WTC11 (cell line): Measurements from ENCODE around the gene NR2F6. TPM values are rescaled to one million over a fixed set of nuclear protein-coding genes. Genes with fewer than 3 reads are reported as not detected.

ENCODE experiments used
- ARID4B ChIP-seq: sonication (generic); formaldehyde crosslinking; IDR thresholded peaks from 2 replicates; pipeline ENCODE4 v1.8.0; 2023; ENCODE audit warnings: missing genetic modification reagents, mild to moderate bottlenecking, borderline replicate concordance
- ATF1 ChIP-seq: sonication (generic); formaldehyde crosslinking; IDR thresholded peaks from 2 replicates; pipeline ENCODE4 v1.8.1; 2023; ENCODE audit warnings: mild to moderate bottlenecking, moderate library complexity, missing genetic modification reagents
- E2F1 ChIP-seq: sonication (generic); formaldehyde crosslinking; IDR thresholded peaks from 2 replicates; pipeline ENCODE4 v1.8.0; 2022; ENCODE audit warnings: mild to moderate bottlenecking, missing genetic modification reagents
- E2F4 ChIP-seq: sonication (generic); formaldehyde crosslinking; IDR thresholded peaks from 2 replicates; pipeline ENCODE4 v1.8.1; 2022; ENCODE audit warnings: low read depth, mild to moderate bottlenecking, moderate library complexity, missing genetic modification reagents, borderline replicate concordance
- HMGA2 ChIP-seq: fragments of 250-450 bp; sonication (Bioruptor Pico); IDR thresholded peaks from 2 replicates; pipeline ENCODE4 v1.4.0; 2021; ENCODE audit warnings: mild to moderate bottlenecking, moderate library complexity
- IRF2 ChIP-seq: sonication (generic); formaldehyde crosslinking; IDR thresholded peaks from 2 replicates; pipeline ENCODE4 v1.8.0; 2022; ENCODE audit warnings: low read depth, missing genetic modification reagents, borderline replicate concordance
- MXD4 ChIP-seq: fragments of 250-450 bp; sonication (Bioruptor Pico); IDR thresholded peaks from 2 replicates; pipeline ENCODE4 v1.8.0; 2021; ENCODE audit warnings: mild to moderate bottlenecking, moderate library complexity, borderline replicate concordance
- OVOL2 ChIP-seq: fragments of 250-450 bp; sonication (Bioruptor Pico); IDR thresholded peaks from 2 replicates; pipeline ENCODE4 v1.9.0; 2021; ENCODE audit warnings: mild to moderate bottlenecking, borderline replicate concordance
- PRDM15 ChIP-seq: sonication (generic); formaldehyde crosslinking; IDR thresholded peaks from 2 replicates; pipeline ENCODE4 v1.8.0; 2022; ENCODE audit warnings: missing genetic modification reagents
- PRRX2 ChIP-seq: fragments of 250-450 bp; sonication (Bioruptor Pico); IDR thresholded peaks from 2 replicates; pipeline ENCODE4 v1.8.0; 2021; ENCODE audit warnings: mild to moderate bottlenecking
- RELA ChIP-seq: sonication (generic); formaldehyde crosslinking; IDR thresholded peaks from 2 replicates; pipeline ENCODE4 v1.8.1; 2022; ENCODE audit warnings: missing genetic modification reagents, mild to moderate bottlenecking, borderline replicate concordance
- TCF7 ChIP-seq: sonication (generic); formaldehyde crosslinking; IDR thresholded peaks from 2 replicates; pipeline ENCODE4 v1.8.0; 2022; ENCODE audit warnings: mild to moderate bottlenecking, low read depth, missing genetic modification reagents, moderate library complexity
- TP53 ChIP-seq: sonication (generic); formaldehyde crosslinking; IDR thresholded peaks from 2 replicates; pipeline ENCODE4 v1.8.1; 2023; ENCODE audit warnings: mild to moderate bottlenecking, missing genetic modification reagents
- ZNF121 ChIP-seq: sonication (generic); formaldehyde crosslinking; IDR thresholded peaks from 2 replicates; pipeline ENCODE4 v1.8.0; 2023; ENCODE audit warnings: missing genetic modification reagents
- ZNF138 ChIP-seq: sonication (generic); formaldehyde crosslinking; conservative IDR thresholded peaks from 2 replicates; pipeline ENCODE4 v1.8.1; 2022; ENCODE audit warnings: mild to moderate bottlenecking, moderate library complexity, missing genetic modification reagents
- ZNF232 ChIP-seq: sonication (generic); formaldehyde crosslinking; IDR thresholded peaks from 2 replicates; pipeline ENCODE4 v1.8.0; 2022; ENCODE audit warnings: mild to moderate bottlenecking, missing genetic modification reagents
- ZNF263 ChIP-seq: sonication (generic); formaldehyde crosslinking; IDR thresholded peaks from 2 replicates; pipeline ENCODE4 v1.8.1; 2022; ENCODE audit warnings: low read depth, mild to moderate bottlenecking, moderate library complexity, missing genetic modification reagents
- ZNF416 ChIP-seq: fragments of 250-450 bp; sonication (Bioruptor Pico); IDR thresholded peaks from 2 replicates; pipeline ENCODE4 v1.9.0; 2021; ENCODE audit warnings: mild to moderate bottlenecking, inconsistent platforms
- ZNF512 ChIP-seq: sonication (generic); formaldehyde crosslinking; IDR thresholded peaks from 2 replicates; pipeline ENCODE4 v1.8.1; 2022; ENCODE audit warnings: missing genetic modification reagents, borderline replicate concordance
- total RNA-seq: library from RNA; stranded (reverse); gene quantifications from 3 replicates; pipeline ENCODE4 v1.2.3, GENCODE V29; 2021
- TF ChIP-seq, protein P1 (sequence below): sonication (generic); formaldehyde crosslinking; IDR thresholded peaks from 2 replicates; pipeline ENCODE4 v1.8.0; 2023; ENCODE audit warnings: mild to moderate bottlenecking, missing genetic modification reagents
- TF ChIP-seq, protein P2 (sequence below): sonication (generic); formaldehyde crosslinking; IDR thresholded peaks from 2 replicates; pipeline ENCODE4 v1.8.1; 2023; ENCODE audit warnings: mild to moderate bottlenecking, missing genetic modification reagents, moderate library complexity

NR2F6 gene
- total RNA-seq, 1 experiment from 2014 or later, result 145 TPM

GRCh38 chr19:17235300-17235970 lies 10.3 kb downstream of the NR2F6 start (continued):
- TF ChIP-seq ZNF512 (CRISPR knock-in tag) (no peak), E2F1 (no peak), ATF1 (CRISPR knock-in tag) (no peak), TCF7 (CRISPR knock-in tag) (0 out of 2 replicates have a peak, but pooled peaks have one; percentile 74), HMGA2 (CRISPR knock-in tag) (no peak), PRDM15 (no peak), PRRX2 (CRISPR knock-in tag) (no peak), TP53 (CRISPR knock-in tag) (0 out of 2 replicates have a peak, but pooled peaks have one; percentile 78), E2F4 (CRISPR knock-in tag) (peak; percentile 39), ZNF416 (CRISPR knock-in tag) (no peak), ZNF232 (CRISPR knock-in tag) (peak; percentile 58), ARID4B (CRISPR knock-in tag) (peak; percentile 51; the same call in 1 of the 2 replicates), ZNF263 (CRISPR knock-in tag) (no peak), MXD4 (no peak), ZNF121 (CRISPR knock-in tag) (no peak), OVOL2 (CRISPR knock-in tag) (no peak), RELA (CRISPR knock-in tag) (peak; percentile 76; the same call in 1 of the 2 replicates), ZNF138 (0 out of 2 replicates have a peak, but pooled peaks have one; percentile 42), IRF2 (CRISPR knock-in tag) (peak; percentile 79; the same call in 1 of the 2 replicates)
- TF ChIP-seq, protein P1, sequence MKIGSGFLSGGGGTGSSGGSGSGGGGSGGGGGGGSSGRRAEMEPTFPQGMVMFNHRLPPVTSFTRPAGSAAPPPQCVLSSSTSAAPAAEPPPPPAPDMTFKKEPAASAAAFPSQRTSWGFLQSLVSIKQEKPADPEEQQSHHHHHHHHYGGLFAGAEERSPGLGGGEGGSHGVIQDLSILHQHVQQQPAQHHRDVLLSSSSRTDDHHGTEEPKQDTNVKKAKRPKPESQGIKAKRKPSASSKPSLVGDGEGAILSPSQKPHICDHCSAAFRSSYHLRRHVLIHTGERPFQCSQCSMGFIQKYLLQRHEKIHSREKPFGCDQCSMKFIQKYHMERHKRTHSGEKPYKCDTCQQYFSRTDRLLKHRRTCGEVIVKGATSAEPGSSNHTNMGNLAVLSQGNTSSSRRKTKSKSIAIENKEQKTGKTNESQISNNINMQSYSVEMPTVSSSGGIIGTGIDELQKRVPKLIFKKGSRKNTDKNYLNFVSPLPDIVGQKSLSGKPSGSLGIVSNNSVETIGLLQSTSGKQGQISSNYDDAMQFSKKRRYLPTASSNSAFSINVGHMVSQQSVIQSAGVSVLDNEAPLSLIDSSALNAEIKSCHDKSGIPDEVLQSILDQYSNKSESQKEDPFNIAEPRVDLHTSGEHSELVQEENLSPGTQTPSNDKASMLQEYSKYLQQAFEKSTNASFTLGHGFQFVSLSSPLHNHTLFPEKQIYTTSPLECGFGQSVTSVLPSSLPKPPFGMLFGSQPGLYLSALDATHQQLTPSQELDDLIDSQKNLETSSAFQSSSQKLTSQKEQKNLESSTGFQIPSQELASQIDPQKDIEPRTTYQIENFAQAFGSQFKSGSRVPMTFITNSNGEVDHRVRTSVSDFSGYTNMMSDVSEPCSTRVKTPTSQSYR (CRISPR knock-in tag), result no peak
- TF ChIP-seq, protein P2, sequence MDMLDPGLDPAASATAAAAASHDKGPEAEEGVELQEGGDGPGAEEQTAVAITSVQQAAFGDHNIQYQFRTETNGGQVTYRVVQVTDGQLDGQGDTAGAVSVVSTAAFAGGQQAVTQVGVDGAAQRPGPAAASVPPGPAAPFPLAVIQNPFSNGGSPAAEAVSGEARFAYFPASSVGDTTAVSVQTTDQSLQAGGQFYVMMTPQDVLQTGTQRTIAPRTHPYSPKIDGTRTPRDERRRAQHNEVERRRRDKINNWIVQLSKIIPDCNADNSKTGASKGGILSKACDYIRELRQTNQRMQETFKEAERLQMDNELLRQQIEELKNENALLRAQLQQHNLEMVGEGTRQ (CRISPR knock-in tag), result no peak
